HG02938 (cell line): Measurements from ENCODE around the gene BCORL1.

Source experiments
- ATAC-seq: cut with Tn5 transposase; IDR thresholded peaks from one replicate; pipeline ENCODE4 v1.9.1; 2021; ENCODE audit warnings: mild to moderate bottlenecking, moderate library complexity; ENCODE audit not compliant: unreplicated experiment

Gene BCORL1, protein sequence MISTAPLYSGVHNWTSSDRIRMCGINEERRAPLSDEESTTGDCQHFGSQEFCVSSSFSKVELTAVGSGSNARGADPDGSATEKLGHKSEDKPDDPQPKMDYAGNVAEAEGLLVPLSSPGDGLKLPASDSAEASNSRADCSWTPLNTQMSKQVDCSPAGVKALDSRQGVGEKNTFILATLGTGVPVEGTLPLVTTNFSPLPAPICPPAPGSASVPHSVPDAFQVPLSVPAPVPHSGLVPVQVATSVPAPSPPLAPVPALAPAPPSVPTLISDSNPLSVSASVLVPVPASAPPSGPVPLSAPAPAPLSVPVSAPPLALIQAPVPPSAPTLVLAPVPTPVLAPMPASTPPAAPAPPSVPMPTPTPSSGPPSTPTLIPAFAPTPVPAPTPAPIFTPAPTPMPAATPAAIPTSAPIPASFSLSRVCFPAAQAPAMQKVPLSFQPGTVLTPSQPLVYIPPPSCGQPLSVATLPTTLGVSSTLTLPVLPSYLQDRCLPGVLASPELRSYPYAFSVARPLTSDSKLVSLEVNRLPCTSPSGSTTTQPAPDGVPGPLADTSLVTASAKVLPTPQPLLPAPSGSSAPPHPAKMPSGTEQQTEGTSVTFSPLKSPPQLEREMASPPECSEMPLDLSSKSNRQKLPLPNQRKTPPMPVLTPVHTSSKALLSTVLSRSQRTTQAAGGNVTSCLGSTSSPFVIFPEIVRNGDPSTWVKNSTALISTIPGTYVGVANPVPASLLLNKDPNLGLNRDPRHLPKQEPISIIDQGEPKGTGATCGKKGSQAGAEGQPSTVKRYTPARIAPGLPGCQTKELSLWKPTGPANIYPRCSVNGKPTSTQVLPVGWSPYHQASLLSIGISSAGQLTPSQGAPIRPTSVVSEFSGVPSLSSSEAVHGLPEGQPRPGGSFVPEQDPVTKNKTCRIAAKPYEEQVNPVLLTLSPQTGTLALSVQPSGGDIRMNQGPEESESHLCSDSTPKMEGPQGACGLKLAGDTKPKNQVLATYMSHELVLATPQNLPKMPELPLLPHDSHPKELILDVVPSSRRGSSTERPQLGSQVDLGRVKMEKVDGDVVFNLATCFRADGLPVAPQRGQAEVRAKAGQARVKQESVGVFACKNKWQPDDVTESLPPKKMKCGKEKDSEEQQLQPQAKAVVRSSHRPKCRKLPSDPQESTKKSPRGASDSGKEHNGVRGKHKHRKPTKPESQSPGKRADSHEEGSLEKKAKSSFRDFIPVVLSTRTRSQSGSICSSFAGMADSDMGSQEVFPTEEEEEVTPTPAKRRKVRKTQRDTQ (N-terminal part only)

DNA sequence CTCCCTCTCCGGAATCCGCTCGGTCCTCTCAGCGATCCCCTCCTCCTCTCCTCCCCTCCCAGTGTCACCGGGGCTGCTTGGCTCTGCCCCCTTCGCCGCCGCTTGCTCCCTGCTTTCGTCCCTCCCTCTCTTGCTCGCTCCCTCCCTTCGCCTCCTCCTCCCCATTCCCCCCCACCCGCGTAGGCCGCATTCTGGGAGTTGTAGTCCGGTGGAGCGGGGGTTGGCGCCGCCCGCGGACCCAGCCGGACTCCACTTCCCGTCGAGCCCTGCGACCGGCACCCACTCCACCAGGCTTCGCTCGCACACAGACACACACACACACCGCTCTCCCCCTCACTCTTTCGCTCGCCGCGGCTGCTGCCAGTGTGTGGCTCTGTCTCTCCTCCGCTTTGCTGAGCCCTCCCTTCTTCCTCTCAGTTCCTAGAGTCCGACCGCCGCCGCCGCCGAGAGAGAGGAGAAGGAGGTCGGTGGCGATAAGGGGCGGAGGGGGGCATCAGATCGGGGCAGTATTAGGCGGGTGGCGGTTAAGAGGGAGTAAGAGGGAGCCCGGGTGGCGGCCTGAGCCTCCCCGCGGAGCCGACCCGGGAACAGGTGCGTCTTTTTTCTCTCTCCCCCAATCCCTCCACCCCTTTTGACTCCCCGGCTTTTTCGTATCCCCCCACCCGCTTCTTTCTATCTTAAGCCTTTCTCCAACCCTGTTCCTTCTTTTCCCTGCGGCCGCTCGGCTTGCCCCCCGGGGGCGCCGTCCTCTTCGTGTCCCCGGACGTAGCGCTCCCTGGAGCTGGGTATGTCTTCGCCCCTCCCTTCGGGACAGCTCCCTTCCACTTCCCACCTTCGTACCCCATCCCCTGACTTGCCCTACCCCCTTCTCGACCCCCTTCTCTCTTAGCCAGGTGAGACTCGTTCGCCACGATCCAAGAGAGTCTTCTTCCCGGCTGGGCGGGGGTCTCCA is at the start of gene BCORL1:
Gene BCORL1 (plus strand): TSS at position 336 of the 952 bp plus-strand sequence. CDS start 22,597 bp downstream, outside the sequence.
- peak; percentile 84 for ATAC-seq

DNA sequence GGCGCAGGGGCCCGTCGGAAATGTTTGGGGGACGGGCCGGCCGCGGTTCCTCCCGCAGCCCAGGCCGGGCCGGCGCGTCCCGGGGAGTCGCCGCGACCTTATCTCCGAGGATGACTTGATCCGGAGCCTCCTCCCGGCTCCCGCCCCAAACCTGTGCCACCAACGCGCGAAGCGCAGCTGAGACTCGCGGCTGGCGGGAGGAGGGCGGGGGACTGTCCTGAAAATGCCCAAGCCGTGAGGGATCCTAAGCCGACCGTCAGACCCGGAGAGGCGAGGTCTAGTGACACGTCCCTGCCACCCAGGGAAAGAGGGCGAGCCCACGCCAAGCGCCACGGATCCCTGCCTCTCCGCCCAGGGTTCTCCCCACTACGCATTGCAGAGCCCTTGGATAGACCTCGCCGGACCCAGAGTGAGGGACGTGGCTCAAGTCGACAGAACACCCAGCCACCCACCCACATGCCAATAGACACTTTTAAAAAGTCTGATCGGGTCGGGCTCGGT is 49.6 kb upstream of the BCORL1 start:
- ATAC-seq: no peak

DNA sequence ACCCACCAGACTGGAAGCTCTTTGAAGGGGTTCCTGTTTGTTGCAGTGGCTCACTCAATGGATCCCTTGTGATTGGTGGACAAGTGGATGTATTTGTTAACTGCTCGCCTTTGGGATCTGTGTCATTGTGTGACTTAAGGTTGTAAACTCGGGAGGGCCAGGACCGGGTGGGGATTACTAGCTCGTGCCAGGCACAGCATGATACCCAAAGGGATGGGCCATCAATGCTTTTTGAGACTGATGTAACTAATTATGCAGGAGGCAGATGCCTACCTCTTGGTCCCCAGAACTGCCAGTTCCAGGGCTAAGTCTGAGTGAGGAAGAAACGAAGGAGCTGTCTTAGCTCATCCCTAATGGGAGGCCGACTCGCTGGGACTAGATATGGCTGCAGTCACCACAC is 48.7 kb upstream of the BCORL1 start:
- no peak for ATAC-seq

DNA sequence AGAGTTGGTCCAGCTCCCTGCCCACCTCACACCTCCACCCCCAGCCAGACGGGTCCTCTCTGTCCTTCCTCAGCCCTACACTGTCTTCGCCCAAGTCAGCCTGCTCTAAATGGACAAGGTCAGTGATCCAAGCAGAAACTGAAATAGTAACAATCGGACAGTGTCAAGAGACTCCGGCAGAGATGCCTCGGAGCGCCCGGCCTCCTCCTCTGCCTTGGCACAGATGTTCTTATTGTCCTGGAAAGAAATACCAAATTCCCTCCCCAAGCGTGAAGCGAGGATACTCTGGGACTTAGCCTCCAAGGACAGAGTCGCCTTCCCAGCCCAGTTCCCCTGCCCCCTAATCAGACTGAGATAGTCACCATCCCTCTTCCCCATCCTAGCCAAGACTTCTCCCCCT is 48.0 kb upstream of the BCORL1 start:
- ATAC-seq: no peak

DNA sequence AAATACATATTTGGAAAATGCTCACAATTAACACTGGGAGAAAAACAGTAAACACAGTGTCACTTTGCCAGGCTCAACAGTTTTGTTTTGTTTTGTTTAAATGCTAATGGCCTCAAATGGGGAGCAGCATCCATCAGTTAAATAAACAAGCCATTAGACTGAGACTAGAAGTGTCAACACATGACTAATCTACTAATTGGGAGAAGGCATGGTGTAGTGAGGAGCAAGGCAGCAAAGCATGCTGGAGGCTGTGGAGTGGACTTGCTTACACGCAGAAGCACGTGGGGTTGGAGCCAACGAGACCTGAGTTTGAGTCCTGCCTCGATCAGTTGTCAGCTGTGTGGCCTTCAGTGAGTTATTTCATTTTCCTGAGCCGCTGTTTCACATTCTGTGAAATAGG is 47.5 kb upstream of the BCORL1 start:
- ATAC-seq: no peak

DNA sequence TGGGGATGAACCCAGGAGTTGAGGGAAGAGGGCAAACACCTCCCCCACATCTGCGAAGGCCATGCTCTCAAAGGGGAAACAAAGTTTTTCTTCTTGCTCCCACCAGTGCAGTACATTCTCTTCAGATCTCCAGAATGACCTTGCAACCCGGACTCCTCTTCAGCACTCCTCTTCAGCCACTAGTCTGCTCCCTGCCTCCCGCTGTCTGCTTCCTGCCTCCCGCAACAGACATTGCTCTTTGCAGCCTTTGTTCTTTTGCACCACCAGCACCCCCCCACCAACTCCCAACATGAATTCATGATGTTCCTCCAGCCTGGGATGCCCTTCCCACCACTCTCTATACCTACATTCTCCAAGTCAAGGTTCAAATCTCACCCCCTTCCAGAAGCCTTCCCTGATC is 44.4 kb upstream of the BCORL1 start:
- ATAC-seq: no peak

DNA sequence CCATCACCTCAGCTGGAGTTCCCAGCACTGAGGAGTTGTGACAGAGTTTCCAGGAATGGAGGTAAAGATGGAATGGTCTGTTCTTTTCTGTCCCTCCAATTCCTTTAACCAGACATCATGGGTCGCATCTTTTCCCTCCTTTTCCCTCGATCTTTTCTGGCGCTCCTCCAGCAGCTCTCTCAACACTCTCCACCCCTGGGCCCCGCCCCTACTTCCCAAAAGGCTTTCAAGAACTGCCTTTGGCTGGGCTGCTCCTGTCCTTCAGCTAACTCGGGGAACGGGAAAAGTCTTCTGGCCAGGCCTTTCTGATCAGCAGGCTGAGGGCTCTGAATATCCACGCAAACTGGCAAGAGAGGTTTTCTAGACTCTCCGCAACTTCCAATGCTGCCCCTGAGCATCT is 42.4 kb upstream of the BCORL1 start:
- ATAC-seq: no peak

DNA sequence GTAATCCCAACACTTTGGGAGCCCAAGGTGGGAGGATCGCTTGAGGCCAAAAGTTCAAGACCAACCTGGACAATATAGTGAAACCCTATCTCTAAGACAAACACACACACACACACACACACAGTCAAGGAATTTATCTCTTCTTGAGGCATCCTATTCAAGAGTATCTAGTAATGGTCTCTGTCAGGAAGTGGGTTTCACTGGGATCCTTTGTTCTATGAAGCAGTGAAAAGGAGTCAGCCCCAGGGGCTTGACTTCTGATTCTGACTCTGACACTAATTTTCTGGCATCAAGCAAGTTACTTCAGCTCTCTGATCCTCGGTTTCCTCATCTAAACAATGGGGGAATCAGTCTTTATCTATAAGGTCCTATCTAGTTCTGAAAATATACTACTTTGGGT is 41.7 kb upstream of the BCORL1 start:
- ATAC-seq: no peak

DNA sequence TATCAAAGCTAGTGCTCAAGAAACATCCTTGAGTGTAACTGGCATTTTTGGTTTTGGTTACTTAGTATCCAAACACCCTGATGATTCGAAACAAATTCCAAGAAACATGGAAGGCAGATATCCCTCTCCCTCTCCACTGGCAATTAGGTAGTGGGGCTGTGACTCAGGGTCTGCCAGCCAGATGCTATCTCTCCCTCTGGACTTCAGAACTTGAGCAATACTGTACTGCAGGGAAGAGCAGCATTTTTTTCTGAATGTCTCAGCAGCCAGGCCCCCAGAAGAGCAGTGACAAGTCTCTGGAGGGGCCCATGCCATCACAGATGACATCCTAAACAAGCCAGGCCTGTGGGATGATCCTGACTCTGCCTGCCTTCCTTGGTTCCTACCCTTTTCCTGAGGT is 37.3 kb upstream of the BCORL1 start:
- ATAC-seq: no peak

DNA sequence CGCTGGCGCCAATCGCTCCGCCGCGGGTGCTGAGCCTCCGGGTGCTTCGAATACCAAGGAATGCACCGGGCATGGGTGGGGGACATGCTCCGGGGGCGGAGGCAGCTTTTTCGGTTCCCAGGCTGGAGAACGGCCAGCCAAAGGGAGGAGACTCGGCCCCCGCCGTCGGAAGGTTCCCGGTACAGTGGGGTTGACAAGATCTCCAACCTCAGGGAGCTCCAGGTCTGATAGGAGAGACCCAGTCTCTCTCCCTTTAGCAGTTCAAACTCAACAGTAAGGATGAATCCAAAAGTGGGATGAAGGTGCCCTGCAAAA is 29.1 kb upstream of the BCORL1 start:
- ATAC-seq: no peak

DNA sequence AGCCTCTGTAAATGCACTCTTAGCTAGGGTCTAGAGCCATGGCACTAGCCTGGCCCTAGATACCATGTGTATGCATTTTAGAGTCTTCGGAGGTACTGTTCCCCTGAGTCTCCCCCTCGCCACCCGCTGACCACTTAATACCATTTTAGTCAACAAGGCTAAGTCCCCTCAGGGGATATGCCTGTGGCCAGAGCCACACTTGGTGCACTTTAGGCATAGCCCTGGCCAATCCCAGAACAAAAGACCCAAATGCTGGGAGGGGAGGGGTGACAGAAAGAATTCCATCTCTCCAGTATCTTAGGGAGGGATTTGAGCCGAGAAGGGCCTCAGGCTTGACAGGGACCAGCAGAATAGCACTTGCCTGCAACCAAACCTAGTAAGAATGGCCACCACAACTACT is 28.6 kb upstream of the BCORL1 start:
- ATAC-seq: no peak

DNA sequence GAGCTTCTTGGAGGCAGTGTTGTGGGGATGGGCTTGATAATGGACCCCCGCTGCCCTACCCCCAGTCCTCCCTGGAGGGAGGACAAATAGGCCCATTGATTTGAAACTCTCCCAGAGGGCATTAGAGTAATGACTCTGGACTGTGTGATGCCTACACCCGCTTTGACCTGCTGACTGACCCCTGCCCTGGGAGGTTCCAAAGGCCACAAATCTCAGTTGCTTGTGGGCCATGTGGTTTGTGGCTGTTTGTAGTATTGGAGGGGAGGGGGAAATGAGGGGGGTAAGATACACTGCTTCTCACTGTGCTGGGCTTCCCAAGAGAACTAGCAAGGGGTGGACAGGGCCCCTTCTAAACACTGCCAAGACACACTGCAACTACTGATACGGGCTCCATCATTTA is 27.6 kb upstream of the BCORL1 start:
- no peak for ATAC-seq

DNA sequence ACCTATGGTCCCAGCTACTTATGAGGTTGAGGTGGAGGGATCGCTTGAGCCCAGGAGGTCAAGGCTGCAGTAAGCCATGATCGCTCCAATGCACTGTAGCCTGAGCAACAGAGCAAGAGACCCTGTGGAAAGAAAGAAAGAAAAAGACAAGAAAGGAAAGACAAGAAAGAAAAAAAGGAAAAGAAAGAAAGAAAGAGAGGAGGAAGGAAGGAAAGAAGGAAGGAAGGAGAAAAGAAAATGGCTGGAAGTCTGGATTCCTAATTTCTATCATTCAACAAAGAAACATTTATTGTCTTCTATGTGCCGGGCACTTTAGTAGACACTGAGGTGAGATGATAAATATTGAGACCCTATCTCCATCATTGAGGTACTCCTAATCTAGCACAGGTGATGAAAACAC is 26.8 kb upstream of the BCORL1 start:
- no peak for ATAC-seq

DNA sequence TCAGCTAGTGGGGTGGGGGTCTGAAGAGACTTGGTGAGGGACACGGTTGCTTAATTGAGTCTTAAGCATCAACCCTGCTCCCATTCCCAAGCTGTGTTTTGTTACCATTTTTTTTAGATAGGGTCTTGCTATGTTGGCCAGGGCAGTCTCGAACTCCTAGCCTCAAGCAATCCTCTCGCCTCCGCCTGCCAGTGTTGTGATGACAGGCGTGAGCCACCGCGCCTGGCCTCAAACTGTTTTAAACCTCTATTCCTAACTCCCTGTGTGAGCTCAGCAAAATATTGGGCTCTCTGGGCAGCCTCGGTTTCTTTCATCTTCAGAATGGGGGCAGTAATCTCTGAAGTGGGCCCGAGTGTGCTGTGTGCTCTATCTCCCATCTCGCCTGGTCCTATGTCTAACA is 26.3 kb upstream of the BCORL1 start:
- no peak for ATAC-seq

DNA sequence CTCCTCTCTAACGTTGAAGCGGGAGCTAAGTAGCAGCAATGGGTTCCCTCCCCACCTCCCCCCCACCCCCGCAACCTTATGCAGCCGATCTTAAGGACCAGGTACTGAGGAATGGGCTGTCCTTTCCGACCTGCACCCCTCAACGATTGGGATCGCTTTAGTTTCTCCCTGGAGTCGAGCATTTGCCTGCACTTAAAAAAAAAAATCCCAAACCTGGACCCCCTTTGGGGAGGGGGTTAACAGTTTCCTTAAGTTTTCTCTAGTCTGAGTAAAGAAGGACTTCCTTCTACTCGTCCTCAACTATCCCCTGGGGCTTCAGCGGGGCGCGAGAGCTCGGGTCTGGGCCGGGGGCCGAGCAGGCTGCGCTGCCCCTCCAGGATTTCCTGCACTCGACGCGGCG is 25.7 kb upstream of the BCORL1 start:
- no peak for ATAC-seq

DNA sequence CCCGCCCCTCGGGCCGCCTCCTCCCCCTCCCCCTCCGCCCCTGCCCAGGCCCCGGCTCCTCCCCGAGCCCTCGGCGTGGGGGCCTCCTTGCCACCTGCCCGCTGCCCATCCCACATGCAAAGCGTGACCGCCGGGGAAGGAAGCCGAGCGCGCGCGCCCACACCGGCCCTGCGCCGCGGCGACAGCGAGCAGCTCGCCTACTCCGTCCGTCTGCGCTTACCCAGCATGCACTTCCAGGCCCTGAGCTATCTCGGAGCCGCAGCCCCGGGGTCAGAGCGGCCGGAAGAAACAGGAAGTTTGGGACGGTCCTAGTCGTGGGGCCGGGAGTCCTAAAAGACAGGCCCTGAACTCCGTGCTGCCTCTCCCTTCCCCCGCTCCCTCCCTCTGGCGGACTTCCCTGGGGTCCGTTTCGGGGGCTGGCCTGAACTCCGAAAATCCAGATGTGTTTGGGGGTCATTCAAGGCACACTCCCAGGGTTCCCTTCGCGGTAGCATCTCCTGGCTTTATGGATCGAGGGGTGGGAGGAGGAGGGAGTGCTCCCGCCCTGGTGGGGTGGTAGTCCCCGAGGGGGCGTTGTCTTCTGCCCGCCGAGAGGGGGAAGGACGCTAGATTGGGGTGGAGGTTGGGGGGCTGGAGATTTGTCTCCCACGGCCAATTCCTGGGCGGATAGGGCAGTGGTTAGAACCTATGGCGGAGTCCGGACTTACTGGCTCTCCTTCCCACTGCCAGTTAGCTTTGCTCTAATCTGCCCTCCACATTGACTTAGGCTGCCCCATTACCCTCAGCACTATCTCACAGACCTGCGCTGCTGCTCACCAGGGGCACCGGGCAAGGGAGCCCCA is 25.0 kb upstream of the BCORL1 start:
- peak; percentile 53 for ATAC-seq

DNA sequence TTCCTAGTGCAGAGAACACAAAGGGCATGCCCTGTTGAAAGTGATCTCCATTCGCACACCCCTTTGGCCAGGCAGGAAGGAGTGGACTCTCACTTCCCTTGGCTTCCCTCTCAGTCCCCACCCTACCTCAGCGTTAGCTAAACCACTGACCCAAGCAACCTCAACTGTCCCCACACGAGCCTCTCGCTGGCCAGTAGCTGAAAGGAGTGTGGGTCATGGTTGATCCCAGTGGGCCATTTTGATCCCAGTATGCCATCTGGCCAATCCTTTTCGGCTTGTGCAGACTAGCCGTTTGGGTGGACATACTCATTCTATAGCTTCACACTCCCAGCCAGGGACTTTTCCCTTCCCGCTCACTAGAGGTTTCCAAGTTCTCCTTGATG is 24.4 kb upstream of the BCORL1 start:
- no peak for ATAC-seq

DNA sequence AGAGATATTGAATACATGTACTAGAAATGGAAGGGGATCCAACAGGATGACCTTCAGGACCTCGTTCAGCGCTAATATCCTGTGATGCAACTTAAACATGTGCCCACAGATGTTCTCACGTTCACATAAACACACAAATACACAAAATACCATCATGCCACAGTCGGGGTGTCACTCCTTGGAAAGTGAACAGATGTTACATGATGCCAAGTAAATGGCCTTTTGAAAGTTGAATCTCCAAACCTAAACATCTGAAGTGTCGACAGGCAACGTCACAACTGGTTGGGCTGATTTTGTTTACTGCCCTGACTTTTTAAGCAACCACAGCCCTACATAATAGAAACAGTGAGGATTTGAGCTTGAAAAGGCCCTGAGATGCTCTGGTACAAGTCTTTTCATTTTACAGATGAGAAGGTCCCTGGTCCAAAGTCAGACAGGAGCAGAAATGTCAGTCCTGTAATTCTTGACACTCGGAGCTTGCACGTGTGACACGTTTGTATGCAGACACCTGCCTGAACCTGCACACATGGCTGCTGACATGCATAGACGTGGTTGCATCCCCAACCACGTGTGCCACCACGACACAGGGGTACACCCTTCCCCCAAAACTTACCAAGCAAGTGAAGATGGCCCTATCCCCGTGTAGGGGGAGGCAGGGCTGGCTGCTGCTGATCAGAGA is 23.5 kb upstream of the BCORL1 start:
- no peak for ATAC-seq

DNA sequence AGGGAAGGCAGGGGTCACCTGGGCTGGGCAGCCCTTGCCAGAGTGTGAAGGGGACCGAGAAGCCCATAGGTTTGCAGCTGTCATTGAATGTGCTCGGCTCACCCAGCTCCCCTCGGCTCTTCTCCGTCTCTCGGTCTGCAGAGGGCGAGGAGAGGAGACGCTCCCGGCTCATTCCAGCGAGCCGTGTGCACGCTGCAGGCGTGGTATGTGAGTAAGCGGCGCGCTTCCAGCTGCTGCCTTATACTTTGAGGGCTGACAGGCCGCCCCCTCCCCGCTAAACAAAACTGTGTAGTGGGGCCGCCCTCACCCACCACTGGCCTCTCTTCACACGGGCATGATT is 23.0 kb upstream of the BCORL1 start:
- ATAC-seq: no peak
